ENCODE measurements around the gene C10orf88. TPM values are rescaled to one million over a fixed set of nuclear protein-coding genes. Genes with fewer than 3 reads are reported as not detected.

The C10orf88 gene
- total RNA-seq, 1 experiment from 2014 or later = 7.6 TPM

GRCh38 chr10:122974023-122974422 lies 20.0 kb upstream of the C10orf88 start:
- Histone ChIP-seq H3K4me1 (replicated peaks; ENCODE audit: insufficient read depth) (no peaks in the 10 kb centered on the region), H3K79me2 (ENCODE audit: low read depth) (no peaks in the 10 kb centered on the region), H3K27me3 (ENCODE audit: insufficient read depth, low read depth) (no peaks in the 10 kb centered on the region), H3K27ac (no peak overlapping the region), H2AFZ (no peak overlapping the region), H4K20me1 (ENCODE audit: insufficient read depth) (no peaks in the 10 kb centered on the region), H3K9me2 (ENCODE audit: insufficient read depth) (no peaks in the 10 kb centered on the region), H3K4me3 (no peak overlapping the region), H3K4me2 (no peak overlapping the region), H3K9me3 (ENCODE audit: insufficient read depth, low read depth) (no peaks in the 10 kb centered on the region), H3F3A (ENCODE audit: insufficient read depth, low read depth) (no peaks in the 10 kb centered on the region), H3K36me3 (ENCODE audit: low read depth) (no peaks in the 10 kb centered on the region)
- TF ChIP-seq EZH2 (IDR thresholded peaks at IDR 0.05; ENCODE audit: low read depth) (no peak), CTCF (conservative IDR thresholded peaks at IDR 0.05) (no peak)
- CTCF ChIA-PET = no interaction called here
- no TSS peak for BruUV-seq (replicated peaks)
- DNase-seq = no peak
- POLR2A ChIA-PET (ENCODE audit: unreplicated experiment) = no interaction called here
- intact Hi-C loops (cut with micrococcal nuclease; ENCODE audit: unreplicated experiment) = no loop called here

GRCh38 chr10:122968698-122969097 lies 14.7 kb upstream of the C10orf88 start:
- H3F3A ChIP-seq (ENCODE audit: insufficient read depth, low read depth) = no peaks in the 10 kb centered on the region
- ChIA-PET CTCF (no interaction called here), POLR2A (ENCODE audit: unreplicated experiment) (no interaction called here)
- no peak overlapping the region for H3K27ac ChIP-seq
- H3K4me2 ChIP-seq = no peak overlapping the region
- intact Hi-C loops (cut with micrococcal nuclease; ENCODE audit: unreplicated experiment) = no loop called here
- TF ChIP-seq EZH2 (IDR thresholded peaks at IDR 0.05; ENCODE audit: low read depth) = no peak
- TF ChIP-seq CTCF (conservative IDR thresholded peaks at IDR 0.05) = no peak
- no TSS peak for BruUV-seq (replicated peaks)
- DNase-seq = no peak
- no peaks in the 10 kb centered on the region for H3K36me3 ChIP-seq (ENCODE audit: low read depth)
- H4K20me1 ChIP-seq (ENCODE audit: insufficient read depth) = no peaks in the 10 kb centered on the region
- H3K4me1 ChIP-seq (replicated peaks; ENCODE audit: insufficient read depth) = no peaks in the 10 kb centered on the region
- H3K79me2 ChIP-seq (ENCODE audit: low read depth) = no peaks in the 10 kb centered on the region
- H2AFZ ChIP-seq = no peak overlapping the region
- H3K4me3 ChIP-seq = no peak overlapping the region
- no peaks in the 10 kb centered on the region for H3K27me3 ChIP-seq (ENCODE audit: insufficient read depth, low read depth)
- no peaks in the 10 kb centered on the region for H3K9me2 ChIP-seq (ENCODE audit: insufficient read depth)
- H3K9me3 ChIP-seq (ENCODE audit: insufficient read depth, low read depth) = no peaks in the 10 kb centered on the region; the same call in 1 of the 2 replicates

- ChIA-PET CTCF (interaction anchor here (0.6 kb wide), 1 partner anchor 292 kb away, joined by 3 read pairs; no protein-coding TSS in a partner anchor), POLR2A (ENCODE audit: unreplicated experiment) (no interaction called here)
- Histone ChIP-seq H3K27me3 (ENCODE audit: insufficient read depth, low read depth) (no peaks in the 10 kb centered on the region), H4K20me1 (ENCODE audit: insufficient read depth) (no peaks in the 10 kb centered on the region), H2AFZ (no peak overlapping the region), H3K27ac (no peak overlapping the region), H3K4me1 (replicated peaks; ENCODE audit: insufficient read depth) (no peaks in the 10 kb centered on the region), H3K9me2 (ENCODE audit: insufficient read depth) (no peaks in the 10 kb centered on the region), H3K9me3 (ENCODE audit: insufficient read depth, low read depth) (no peaks in the 10 kb centered on the region; the same call in 1 of the 2 replicates), H3K79me2 (ENCODE audit: low read depth) (no peaks in the 10 kb centered on the region), H3K4me2 (no peak overlapping the region), H3K4me3 (no peak overlapping the region), H3F3A (ENCODE audit: insufficient read depth, low read depth) (no peaks in the 10 kb centered on the region), H3K36me3 (ENCODE audit: low read depth) (no peaks in the 10 kb centered on the region)
- intact Hi-C loops (cut with micrococcal nuclease; ENCODE audit: unreplicated experiment) = no loop called here
- no peak for DNase-seq
- no TSS peak for BruUV-seq (replicated peaks)
- TF ChIP-seq CTCF (conservative IDR thresholded peaks at IDR 0.05) (no peak), EZH2 (IDR thresholded peaks at IDR 0.05; ENCODE audit: low read depth) (no peak)
These were observed 12.9 kb upstream of the C10orf88 start for GRCh38 chr10:122966879-122967278.

Data from PC-9 (cell line).